H9 (cell line): ENCODE data around the gene FREY1. TPM values are rescaled to one million over a fixed set of nuclear protein-coding genes. Genes with fewer than 3 reads are reported as not detected.

ENCODE experiments used
- DNase-seq: peaks from one replicate; pipeline ENCODE4 v3.0.0-alpha.2; 2017
- H2AFZ ChIP-seq: one replicate; pipeline ENCODE4 v1.6.1; 2013; ENCODE audit warnings: mild to moderate bottlenecking, low read length, control low read depth, moderate library complexity
- H2AK5ac ChIP-seq: 2 replicates; pipeline ENCODE4 v1.6.1; 2013; ENCODE audit warnings: low read length, control low read depth, mixed read lengths; ENCODE audit not compliant: insufficient read length
- H2BK120ac ChIP-seq: one replicate; pipeline ENCODE4 v1.6.1; 2013; ENCODE audit warnings: low read depth, mild to moderate bottlenecking, low read length, control low read depth, inconsistent platforms; ENCODE audit not compliant: poor library complexity, severe bottlenecking
- H2BK12ac ChIP-seq: 2 replicates; pipeline ENCODE4 v1.6.1; 2013; ENCODE audit warnings: low read length, control low read depth, mixed read lengths, low read depth; ENCODE audit not compliant: insufficient read length
- H2BK15ac ChIP-seq: 2 replicates; pipeline ENCODE4 v1.6.1; 2013; ENCODE audit warnings: low read depth, low read length, control low read depth
- H2BK20ac ChIP-seq: one replicate; pipeline ENCODE4 v1.6.1; 2013; ENCODE audit warnings: low read depth, mild to moderate bottlenecking, low read length, control low read depth, inconsistent platforms; ENCODE audit not compliant: poor library complexity, severe bottlenecking
- H2BK5ac ChIP-seq: 2 replicates; pipeline ENCODE4 v1.6.1; 2013; ENCODE audit warnings: low read length, control low read depth, mixed read lengths; ENCODE audit not compliant: insufficient read length
- H3K14ac ChIP-seq: 2 replicates; pipeline ENCODE4 v1.6.1; 2013; ENCODE audit warnings: low read length, control low read depth; ENCODE audit not compliant: insufficient read depth
- H3K18ac ChIP-seq: 2 replicates; pipeline ENCODE4 v1.6.1; 2013; ENCODE audit warnings: low read depth, mild to moderate bottlenecking, mixed read lengths, low read length, control low read depth; ENCODE audit not compliant: insufficient read length
- H3K23ac ChIP-seq: 2 replicates; pipeline ENCODE4 v1.6.1; 2013; ENCODE audit warnings: low read length, control low read depth, mixed read lengths, low read depth; ENCODE audit not compliant: insufficient read length
- H3K23me2 ChIP-seq: 2 replicates; pipeline ENCODE4 v1.6.1; 2013; ENCODE audit warnings: low read depth, mild to moderate bottlenecking, mixed read lengths, low read length, control low read depth; ENCODE audit not compliant: insufficient read length, poor library complexity, severe bottlenecking
- H3K27ac ChIP-seq: 2 replicates; pipeline ENCODE4 v1.5.1; 2013; ENCODE audit warnings: low read length, control low read depth, mixed read lengths, low read depth; ENCODE audit not compliant: insufficient read length
- H3K27me3 ChIP-seq: 2 replicates; pipeline ENCODE4 v1.6.1; 2013; ENCODE audit warnings: low read length, control low read depth, inconsistent platforms; ENCODE audit not compliant: insufficient read depth
- H3K4ac ChIP-seq: 2 replicates; pipeline ENCODE4 v1.6.1; 2013; ENCODE audit warnings: low read depth, mild to moderate bottlenecking, control low read depth, inconsistent platforms, low read length, moderate library complexity
- H3K4me1 ChIP-seq: 2 replicates; pipeline ENCODE4 v1.6.1; 2013; ENCODE audit warnings: low read length, control low read depth, inconsistent platforms; ENCODE audit not compliant: insufficient read depth
- H3K4me2 ChIP-seq: 2 replicates; pipeline ENCODE4 v1.6.1; 2013; ENCODE audit warnings: low read length, control low read depth, mixed read lengths; ENCODE audit not compliant: insufficient read length, insufficient read depth
- H3K56ac ChIP-seq: 2 replicates; pipeline ENCODE4 v1.6.1; 2013; ENCODE audit warnings: low read depth, mild to moderate bottlenecking, mixed read lengths, low read length, control low read depth; ENCODE audit not compliant: insufficient read length
- H3K79me1 ChIP-seq: 2 replicates; pipeline ENCODE4 v1.6.1; 2013; ENCODE audit warnings: low read depth, mild to moderate bottlenecking, moderate library complexity, low read length, control low read depth, inconsistent platforms; ENCODE audit not compliant: insufficient read depth, poor library complexity, severe bottlenecking
- H3K79me2 ChIP-seq: 2 replicates; pipeline ENCODE4 v1.6.1; 2013; ENCODE audit warnings: low read length, control low read depth, inconsistent platforms; ENCODE audit not compliant: insufficient read depth
- H3K9ac ChIP-seq: 2 replicates; pipeline ENCODE4 v1.6.1; 2013; ENCODE audit warnings: low read length, control low read depth, mixed read lengths; ENCODE audit not compliant: insufficient read length; ENCODE audit errors: extremely low read depth
- H3K9me3 ChIP-seq: one replicate; pipeline ENCODE4 v1.6.1; 2013; ENCODE audit warnings: low read depth, low read length, inconsistent platforms; ENCODE audit not compliant: control insufficient read depth
- H3T11ph ChIP-seq: one replicate; pipeline ENCODE4 v1.6.1; 2013; ENCODE audit warnings: mild to moderate bottlenecking, low read length, control low read depth, inconsistent platforms
- H4K20me1 ChIP-seq: one replicate; pipeline ENCODE4 v1.6.1; 2013; ENCODE audit not compliant: control insufficient read depth, insufficient read length, insufficient read depth
- H4K5ac ChIP-seq: 2 replicates; pipeline ENCODE4 v1.6.1; 2013; ENCODE audit warnings: low read depth, mild to moderate bottlenecking, mixed read lengths, low read length, control low read depth; ENCODE audit not compliant: insufficient read length
- H4K8ac ChIP-seq: replicated peaks from 2 replicates; pipeline ENCODE4 v1.6.1; 2013; ENCODE audit warnings: low read length, control low read depth, mixed read lengths, low read depth; ENCODE audit not compliant: insufficient read length
- H4K91ac ChIP-seq: 2 replicates; pipeline ENCODE4 v1.6.1; 2013; ENCODE audit warnings: low read depth, mild to moderate bottlenecking, moderate library complexity, mixed read lengths, low read length, control low read depth; ENCODE audit not compliant: insufficient read length
- H3K27ac Mint-ChIP-seq, 3 experiments: 2 replicates in 2 of 3; 3 replicates in 1 of 3; pipeline ENCODE4 v1.8.0; 2020 to 2021; ENCODE audit warnings: mixed read lengths in 3 of 3, mild to moderate bottlenecking in 1 of 3, moderate library complexity in 1 of 3
- H3K27me3 Mint-ChIP-seq: 2 replicates; pipeline ENCODE4 v1.8.0; 2021; ENCODE audit warnings: low read depth, mild to moderate bottlenecking, moderate library complexity, mixed read lengths
- H3K36me3 Mint-ChIP-seq, 3 experiments: 2 replicates in 2 of 3; 3 replicates in 1 of 3; pipeline ENCODE4 v1.8.0; 2020 to 2021; ENCODE audit warnings: low read depth in 3 of 3, mixed read lengths in 3 of 3; ENCODE audit not compliant: insufficient read depth in 1 of 3
- H3K4me1 Mint-ChIP-seq, 2 experiments: 2 replicates each; pipeline ENCODE4 v1.8.0; 2020; ENCODE audit warnings: mixed read lengths in 2 of 2
- H3K4me3 Mint-ChIP-seq, 2 experiments: 2 replicates in 1 of 2; 3 replicates in 1 of 2; pipeline ENCODE4 v1.8.0; 2020 to 2021; ENCODE audit warnings: mild to moderate bottlenecking in 2 of 2, mixed read lengths in 2 of 2, moderate library complexity in 1 of 2
- H3K9me3 Mint-ChIP-seq, 2 experiments: 2 replicates in 1 of 2; 3 replicates in 1 of 2; pipeline ENCODE4 v1.8.0; 2020; ENCODE audit warnings: mild to moderate bottlenecking in 2 of 2, mixed read lengths in 2 of 2, moderate library complexity in 1 of 2
- CTCF ChIP-seq: fragments of 200-600 bp; sonication (generic); conservative IDR thresholded peaks from 3 replicates; pipeline ENCODE4 v1.8.0; 2021; ENCODE audit warnings: antibody characterized with exemption, mild to moderate bottlenecking
- WGBS: extraction: QIAGEN DNeasy Blood & Tissue Kit; methylation state at CpG from one replicate; pipeline ENCODE4 v1.1.7; 2013; ENCODE audit warnings: missing lambda C conversion rate, low lambda C conversion rate, mixed read lengths; ENCODE audit not compliant: insufficient read length; ENCODE audit errors: extremely low coverage; 5-methylcytosine and 5-hydroxymethylcytosine counted together
- total RNA-seq: library from RNA; stranded (reverse); gene quantifications from 2 replicates; pipeline ENCODE4 v1.2.1, GENCODE V29; 2021

The FREY1 gene
- total RNA-seq, 1 experiment from 2014 or later = 2.1 TPM

GRCh38 chr11:45913942-45914635, 7.0 kb upstream of the FREY1 start:
- no peak for TF ChIP-seq CTCF
- Mint-ChIP-seq H3K4me3 (no peak overlapping the region), H3K27me3 (no peaks in the 10 kb centered on the region), H3K27ac (no peak overlapping the region), H3K9me3 (no peaks in the 10 kb centered on the region), H3K36me3 (peaks cover 5 to 40% (median 29%) of the 10 kb centered on the region in 3 experiments; a peak in 6 of 7 replicates), H3K4me1 (peaks cover 5 to 11% of the 10 kb centered on the region in 2 experiments)
- no peaks in the 10 kb centered on the region for H3K27me3 ChIP-seq
- no peak overlapping the region for H2BK15ac ChIP-seq
- H2BK12ac ChIP-seq = no peak overlapping the region
- no peaks in the 10 kb centered on the region for H3K79me1 ChIP-seq
- H4K5ac ChIP-seq = no peak overlapping the region
- no peaks in the 10 kb centered on the region for H3K79me2 ChIP-seq
- H4K8ac ChIP-seq = no peak overlapping the region
- H3K14ac ChIP-seq = no peak overlapping the region
- H2BK120ac ChIP-seq = no peak overlapping the region
- WGBS = no CpG with 5 or more reads among the region's 22 CpGs
- no peak for DNase-seq
- no peak overlapping the region for H2AFZ ChIP-seq
- H3K18ac ChIP-seq = no peak overlapping the region
- H3K4ac ChIP-seq = no peak overlapping the region
- H3T11ph ChIP-seq = no peak overlapping the region
- H3K27ac ChIP-seq = no peak overlapping the region
- no peaks in the 10 kb centered on the region for H3K4me1 ChIP-seq
- peaks cover 3% of the 10 kb centered on the region for H3K23me2 ChIP-seq
- no peak overlapping the region for H3K4me2 ChIP-seq
- H3K56ac ChIP-seq = no peak overlapping the region
- H4K91ac ChIP-seq = no peak overlapping the region
- H3K23ac ChIP-seq = no peak overlapping the region
- no peaks in the 10 kb centered on the region for H4K20me1 ChIP-seq
- H3K9ac ChIP-seq = no peak overlapping the region
- no peak overlapping the region for H2AK5ac ChIP-seq
- no peak overlapping the region for H2BK20ac ChIP-seq
- H3K9me3 ChIP-seq = no peaks in the 10 kb centered on the region
- H2BK5ac ChIP-seq = no peak overlapping the region
